A549 (cell line): ENCODE results near the gene ALDH7A1. TPM values are rescaled to one million over a fixed set of nuclear protein-coding genes. Genes with fewer than 3 reads are reported as not detected.

Experiments
- ATAC-seq, 2 experiments: fragments of 200-7000 bp in 1 of 2; fragments of >200 bp in 1 of 2; cut with Nextera tagmentation in 1 of 2; cut with Tn5 transposase in 1 of 2; 3 replicates each; pipeline versions ENCODE4 v1.8.0 to v1.9.1; 2018 to 2020; ENCODE audit warnings: mild to moderate bottlenecking in 1 of 2, moderate library complexity in 1 of 2
- CTCF ChIA-PET: fragments of 300-600 bp; sonication (Branson Sonifier 250); formaldehyde crosslinking; extraction: SDS; loops from one replicate; lab custom pipeline; 2021; ENCODE audit warnings: antibody characterized with exemption, inconsistent platforms; lab: Yijun Ruan, JAX
- POLR2A ChIA-PET: fragments of 350-600 bp; formaldehyde crosslinking; extraction: SDS; loops from one replicate; lab custom pipeline; 2021; ENCODE audit warnings: antibody characterized with exemption, inconsistent platforms; lab: Yijun Ruan, JAX
- DNase-seq, 2 experiments: peaks; one replicate each; pipeline versions ENCODE4 v3.0.0 to v3.0.0-alpha.2; 2011 to 2016; ENCODE audit warnings: low read depth in 1 of 2, low spot score in 1 of 2
- FAIRE-seq: peaks from 2 replicates; lab custom pipeline; 2011; peaks lifted over from hg19 to GRCh38; lab: Jason Lieb, UNC
- H3K27ac ChIP-seq, 2 experiments: fragments of >200 bp; sonication (Bioruptor Twin); formaldehyde crosslinking; 3 replicates each; pipeline ENCODE4 v1.5.1; 2016 to 2017
- H3K4me1 ChIP-seq: fragments of >200 bp; sonication (Bioruptor Twin); formaldehyde crosslinking; 3 replicates; pipeline ENCODE4 v1.6.1; 2016
- H3K4me2 ChIP-seq: fragments of >200 bp; sonication (Bioruptor Twin); formaldehyde crosslinking; 3 replicates; pipeline ENCODE4 v1.6.1; 2016
- H3K4me3 ChIP-seq: fragments of >200 bp; sonication (Bioruptor Twin); formaldehyde crosslinking; 3 replicates; pipeline ENCODE4 v1.5.1; 2016
- H3K9me3 ChIP-seq: fragments of >200 bp; sonication (Bioruptor Twin); formaldehyde crosslinking; 3 replicates; pipeline ENCODE4 v1.6.1; 2016
- BHLHE40 ChIP-seq: IDR thresholded peaks from 2 replicates; pipeline ENCODE4 v1.6.1; 2012; ENCODE audit warnings: low read depth, low read length, inconsistent platforms
- CBX2 ChIP-seq: fragments of 200-600 bp; sonication (generic); IDR thresholded peaks from 2 replicates; pipeline ENCODE4 v1.6.1; 2016; ENCODE audit warnings: low read depth, mild to moderate bottlenecking, borderline replicate concordance
- CBX8 ChIP-seq: fragments of 200-600 bp; sonication (generic); IDR thresholded peaks from 2 replicates; pipeline ENCODE4 v1.6.1; 2016
- EHMT2 ChIP-seq: fragments of 200-600 bp; sonication (generic); IDR thresholded peaks from 2 replicates; pipeline ENCODE4 v1.6.1; 2016; ENCODE audit warnings: antibody characterized with exemption, low read depth, mild to moderate bottlenecking, moderate library complexity
- FOSL2 ChIP-seq, 2 experiments: fragments of 450-650 bp in 1 of 2; fragments of >200 bp in 1 of 2; sonication (Bioruptor Twin) in 1 of 2; formaldehyde crosslinking; IDR thresholded peaks; 2 replicates each; pipeline versions ENCODE4 v1.5.0 to v1.6.1; 2016 to 2020; ENCODE audit warnings: mild to moderate bottlenecking in 1 of 2, moderate library complexity in 1 of 2
- FOXS1 ChIP-seq: fragments of 250-450 bp; sonication (Bioruptor Pico); IDR thresholded peaks from 2 replicates; pipeline ENCODE4 v1.5.0; 2020; ENCODE audit warnings: mild to moderate bottlenecking, moderate library complexity
- HDAC2 ChIP-seq: fragments of 200-600 bp; sonication (generic); IDR thresholded peaks from 2 replicates; pipeline ENCODE4 v1.6.1; 2016
- HES2 ChIP-seq: fragments of >200 bp; sonication (Bioruptor Twin); formaldehyde crosslinking; IDR thresholded peaks from 2 replicates; pipeline ENCODE4 v1.6.1; 2016
- HEYL ChIP-seq: fragments of 250-450 bp; sonication (Bioruptor Pico); IDR thresholded peaks from 2 replicates; pipeline ENCODE4 v1.8.0; 2021; ENCODE audit warnings: mild to moderate bottlenecking, moderate library complexity
- HOXB13 ChIP-seq: fragments of 250-450 bp; sonication (Bioruptor Pico); IDR thresholded peaks from 2 replicates; pipeline ENCODE4 v1.5.0; 2020; ENCODE audit warnings: low read depth, mild to moderate bottlenecking, moderate library complexity
- JUN ChIP-seq, 2 experiments: fragments of >200 bp; sonication (Bioruptor Twin); formaldehyde crosslinking; IDR thresholded peaks; 2 replicates in 1 of 2; 3 replicates in 1 of 2; pipeline ENCODE4 v1.6.1; 2016 to 2017
- JUNB ChIP-seq: fragments of >200 bp; sonication (Bioruptor Twin); formaldehyde crosslinking; IDR thresholded peaks from 2 replicates; pipeline ENCODE4 v1.6.1; 2016
- KDM1A ChIP-seq: fragments of 200-600 bp; sonication (generic); IDR thresholded peaks from 2 replicates; pipeline ENCODE4 v1.6.1; 2016; ENCODE audit warnings: low read depth, mild to moderate bottlenecking
- MAX ChIP-seq: IDR thresholded peaks from 2 replicates; pipeline ENCODE4 v1.6.1; 2012
- MAZ ChIP-seq: fragments of 150-350 bp; IDR thresholded peaks from 2 replicates; pipeline ENCODE4 v1.6.1; 2014; ENCODE audit warnings: antibody characterized with exemption, low read depth, low read length, borderline replicate concordance
- NFE2L2 ChIP-seq: fragments of 150-350 bp; conservative IDR thresholded peaks from 2 replicates; pipeline ENCODE4 v1.6.1; 2014; ENCODE audit warnings: low read length
- POLR2A ChIP-seq: IDR thresholded peaks from 2 replicates; pipeline ENCODE4 v1.6.1; 2012; ENCODE audit warnings: mild to moderate bottlenecking, low read length
- POLR2AphosphoS2 ChIP-seq: conservative IDR thresholded peaks from 2 replicates; pipeline ENCODE4 v1.6.1; 2012; ENCODE audit warnings: low read length, improper control_type of control experiment, inconsistent platforms
- RAD21 ChIP-seq, 2 experiments: fragments of >200 bp in 1 of 2; sonication (Bioruptor Twin) in 1 of 2; formaldehyde crosslinking in 1 of 2; IDR thresholded peaks in 1 of 2; conservative IDR thresholded peaks in 1 of 2; 2 replicates in 1 of 2; 3 replicates in 1 of 2; pipeline ENCODE4 v1.6.1; 2012 to 2018; ENCODE audit warnings: inconsistent platforms in 1 of 2
- RARB ChIP-seq: fragments of 250-450 bp; sonication (Bioruptor Pico); IDR thresholded peaks from 2 replicates; pipeline ENCODE4 v1.8.0; 2021; ENCODE audit warnings: mild to moderate bottlenecking, moderate library complexity
- SREBF2 ChIP-seq: fragments of 450-650 bp; IDR thresholded peaks from 2 replicates; pipeline ENCODE4 v1.6.1; 2014; ENCODE audit warnings: mild to moderate bottlenecking, moderate library complexity
- TFCP2L1 ChIP-seq: fragments of 250-450 bp; sonication (Bioruptor Pico); IDR thresholded peaks from 2 replicates; pipeline ENCODE4 v1.5.0; 2021; ENCODE audit warnings: mild to moderate bottlenecking
- ZC3H11A ChIP-seq: fragments of 450-650 bp; IDR thresholded peaks from 2 replicates; pipeline ENCODE4 v1.6.1; 2014; ENCODE audit warnings: antibody characterized with exemption, mild to moderate bottlenecking
- ZSCAN20 ChIP-seq: fragments of 250-450 bp; sonication (Bioruptor Pico); IDR thresholded peaks from 2 replicates; pipeline ENCODE4 v1.8.0; 2022; ENCODE audit warnings: mild to moderate bottlenecking, moderate library complexity
- WGBS: methylation state at CpG from one replicate; pipeline ENCODE4 v1.1.6; 2017; ENCODE audit errors: missing lambda C conversion rate; 5-methylcytosine and 5-hydroxymethylcytosine counted together
- polyA plus RNA-seq, 4 experiments: library from polyadenylated mRNA; depleted of rRNA in 3 of 4; stranded (reverse); fragments of >200 nt; fragmentation: RNase III in 1 of 4; extraction: RNeasy Plus Mini Kit Qiagen cat#74134 plus additional on column Dnase treatment in 1 of 4; gene quantifications; 2 replicates in 3 of 4; 3 replicates in 1 of 4; pipeline ENCODE4 v1.2.3, GENCODE V29; 2011 to 2017
- TF ChIP-seq, protein P1 (sequence below): fragments of 250-450 bp; sonication (Bioruptor Pico); IDR thresholded peaks from 2 replicates; pipeline ENCODE4 v1.5.0; 2021; ENCODE audit warnings: mild to moderate bottlenecking, moderate library complexity, borderline replicate concordance
- TF ChIP-seq, protein P2 (sequence below): fragments of >200 bp; sonication (Bioruptor Twin); formaldehyde crosslinking; IDR thresholded peaks from 3 replicates; pipeline ENCODE4 v1.6.1; 2016
- TF ChIP-seq, protein P3 (sequence below): fragments of 150-350 bp; IDR thresholded peaks from 2 replicates; pipeline ENCODE4 v1.6.1; 2014; ENCODE audit warnings: low read depth, mild to moderate bottlenecking, low read length
- TF ChIP-seq, protein P4 (sequence below): fragments of >200 bp; sonication (Bioruptor Twin); formaldehyde crosslinking; IDR thresholded peaks from 3 replicates; pipeline ENCODE4 v1.5.1; 2016

Gene ALDH7A1
- polyA plus RNA-seq, 2 of the 4 experiments (the other 2 are of a cell fraction) = 72.4 to 99.2 TPM

DNA sequence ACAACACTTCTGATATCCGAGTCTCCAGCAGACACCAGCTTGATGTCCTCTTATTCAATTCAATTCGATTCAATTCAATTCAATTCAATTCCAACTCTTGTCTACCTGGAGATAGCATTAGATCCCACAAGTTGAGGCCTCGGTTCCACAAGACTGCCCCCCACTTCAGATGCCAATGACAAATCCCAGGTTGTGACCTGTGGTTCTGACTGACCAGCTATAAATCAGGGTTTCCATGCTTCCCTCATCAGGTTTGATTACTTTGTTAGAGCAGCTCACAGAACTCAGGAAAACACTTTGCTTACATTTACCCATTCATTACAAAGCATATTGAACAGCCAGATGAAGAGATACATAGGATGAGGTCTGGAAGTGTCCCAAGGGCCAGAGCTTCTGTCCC lies 82.6 kb downstream of the ALDH7A1 start:
- 15% methylated on average over 3 of the region's 3 CpGs for WGBS
- FAIRE-seq = no peak
- ATAC-seq = no peak
- POLR2A ChIA-PET = no interaction called here
- no peak for TF ChIP-seq POLR2AphosphoS2
- no peak for TF ChIP-seq KDM1A
- TF ChIP-seq FOXS1 (CRISPR knock-in tag) = no peak
- no peak for TF ChIP-seq RARB (CRISPR knock-in tag)
- no peak for TF ChIP-seq TFCP2L1
- no peak for TF ChIP-seq BHLHE40
- TF ChIP-seq, protein P1, sequence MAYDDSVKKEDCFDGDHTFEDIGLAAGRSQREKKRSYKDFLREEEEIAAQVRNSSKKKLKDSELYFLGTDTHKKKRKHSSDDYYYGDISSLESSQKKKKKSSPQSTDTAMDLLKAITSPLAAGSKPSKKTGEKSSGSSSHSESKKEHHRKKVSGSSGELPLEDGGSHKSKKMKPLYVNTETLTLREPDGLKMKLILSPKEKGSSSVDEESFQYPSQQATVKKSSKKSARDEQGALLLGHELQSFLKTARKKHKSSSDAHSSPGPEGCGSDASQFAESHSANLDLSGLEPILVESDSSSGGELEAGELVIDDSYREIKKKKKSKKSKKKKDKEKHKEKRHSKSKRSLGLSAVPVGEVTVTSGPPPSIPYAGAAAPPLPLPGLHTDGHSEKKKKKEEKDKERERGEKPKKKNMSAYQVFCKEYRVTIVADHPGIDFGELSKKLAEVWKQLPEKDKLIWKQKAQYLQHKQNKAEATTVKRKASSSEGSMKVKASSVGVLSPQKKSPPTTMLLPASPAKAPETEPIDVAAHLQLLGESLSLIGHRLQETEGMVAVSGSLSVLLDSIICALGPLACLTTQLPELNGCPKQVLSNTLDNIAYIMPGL (CRISPR knock-in tag) = no peak
- no peak for TF ChIP-seq FOSL2 (IDR thresholded peaks at IDR 0.05)
- TF ChIP-seq FOSL2 (CRISPR knock-in tag; IDR thresholded peaks at IDR 0.05) = no peak
- TF ChIP-seq, protein P2, sequence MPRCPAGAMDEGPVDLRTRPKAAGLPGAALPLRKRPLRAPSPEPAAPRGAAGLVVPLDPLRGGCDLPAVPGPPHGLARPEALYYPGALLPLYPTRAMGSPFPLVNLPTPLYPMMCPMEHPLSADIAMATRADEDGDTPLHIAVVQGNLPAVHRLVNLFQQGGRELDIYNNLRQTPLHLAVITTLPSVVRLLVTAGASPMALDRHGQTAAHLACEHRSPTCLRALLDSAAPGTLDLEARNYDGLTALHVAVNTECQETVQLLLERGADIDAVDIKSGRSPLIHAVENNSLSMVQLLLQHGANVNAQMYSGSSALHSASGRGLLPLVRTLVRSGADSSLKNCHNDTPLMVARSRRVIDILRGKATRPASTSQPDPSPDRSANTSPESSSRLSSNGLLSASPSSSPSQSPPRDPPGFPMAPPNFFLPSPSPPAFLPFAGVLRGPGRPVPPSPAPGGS = no peak
- TF ChIP-seq, protein P3, sequence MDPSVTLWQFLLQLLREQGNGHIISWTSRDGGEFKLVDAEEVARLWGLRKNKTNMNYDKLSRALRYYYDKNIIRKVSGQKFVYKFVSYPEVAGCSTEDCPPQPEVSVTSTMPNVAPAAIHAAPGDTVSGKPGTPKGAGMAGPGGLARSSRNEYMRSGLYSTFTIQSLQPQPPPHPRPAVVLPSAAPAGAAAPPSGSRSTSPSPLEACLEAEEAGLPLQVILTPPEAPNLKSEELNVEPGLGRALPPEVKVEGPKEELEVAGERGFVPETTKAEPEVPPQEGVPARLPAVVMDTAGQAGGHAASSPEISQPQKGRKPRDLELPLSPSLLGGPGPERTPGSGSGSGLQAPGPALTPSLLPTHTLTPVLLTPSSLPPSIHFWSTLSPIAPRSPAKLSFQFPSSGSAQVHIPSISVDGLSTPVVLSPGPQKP = no peak
- TF ChIP-seq NFE2L2 = no peak
- TF ChIP-seq SREBF2 = no peak
- TF ChIP-seq MAZ = no peak
- no peak for TF ChIP-seq CBX8
- no peak for TF ChIP-seq MAX
- TF ChIP-seq ZSCAN20 (CRISPR knock-in tag) = no peak
- no peak for TF ChIP-seq ZC3H11A
- TF ChIP-seq JUN (IDR thresholded peaks at IDR 0.05) = no peak
- TF ChIP-seq, all 56 proteins: peak for 0
- Histone ChIP-seq H3K4me2 (no peak overlapping the region), H3K9me3 (no peaks in the 10 kb centered on the region; the same call in 2 of the 3 replicates), H3K4me1 (no peaks in the 10 kb centered on the region), H3K27ac (no peak overlapping the region), H3K4me3 (no peak overlapping the region)
- CTCF ChIA-PET = interaction anchor here (1.9 kb wide), 1 partner anchor 13 kb away, joined by 5 read pairs; no protein-coding TSS in a partner anchor
- no peak for DNase-seq

- no peak for ATAC-seq
- 44% methylated on average over 1 of the region's 1 CpG for WGBS
- CTCF ChIA-PET = interaction anchor here (1.9 kb wide), 1 partner anchor 12 kb away, joined by 5 read pairs; no protein-coding TSS in a partner anchor
- H3K9me3 ChIP-seq = no peaks in the 10 kb centered on the region; the same call in 2 of the 3 replicates
- no peak for FAIRE-seq
- TF ChIP-seq RARB (CRISPR knock-in tag) (no peak), HES2 (no peak), HEYL (no peak), HOXB13 (no peak), POLR2A (no peak), TFCP2L1 (no peak), KDM1A (no peak), MAX (no peak), JUN (IDR thresholded peaks at IDR 0.05) (no peak), FOXS1 (CRISPR knock-in tag) (no peak), RAD21 (conservative IDR thresholded peaks at IDR 0.05 in 1 of 2, IDR thresholded peaks at IDR 0.05 in 1 of 2) (no peak), CBX2 (no peak), NFE2L2 (no peak), JUNB (no peak), EHMT2 (no peak), HDAC2 (no peak)
- TF ChIP-seq, protein P4, sequence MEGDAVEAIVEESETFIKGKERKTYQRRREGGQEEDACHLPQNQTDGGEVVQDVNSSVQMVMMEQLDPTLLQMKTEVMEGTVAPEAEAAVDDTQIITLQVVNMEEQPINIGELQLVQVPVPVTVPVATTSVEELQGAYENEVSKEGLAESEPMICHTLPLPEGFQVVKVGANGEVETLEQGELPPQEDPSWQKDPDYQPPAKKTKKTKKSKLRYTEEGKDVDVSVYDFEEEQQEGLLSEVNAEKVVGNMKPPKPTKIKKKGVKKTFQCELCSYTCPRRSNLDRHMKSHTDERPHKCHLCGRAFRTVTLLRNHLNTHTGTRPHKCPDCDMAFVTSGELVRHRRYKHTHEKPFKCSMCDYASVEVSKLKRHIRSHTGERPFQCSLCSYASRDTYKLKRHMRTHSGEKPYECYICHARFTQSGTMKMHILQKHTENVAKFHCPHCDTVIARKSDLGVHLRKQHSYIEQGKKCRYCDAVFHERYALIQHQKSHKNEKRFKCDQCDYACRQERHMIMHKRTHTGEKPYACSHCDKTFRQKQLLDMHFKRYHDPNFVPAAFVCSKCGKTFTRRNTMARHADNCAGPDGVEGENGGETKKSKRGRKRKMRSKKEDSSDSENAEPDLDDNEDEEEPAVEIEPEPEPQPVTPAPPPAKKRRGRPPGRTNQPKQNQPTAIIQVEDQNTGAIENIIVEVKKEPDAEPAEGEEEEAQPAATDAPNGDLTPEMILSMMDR = no peak
- TF ChIP-seq, protein P2 = no peak
- no peak for DNase-seq
- no peak overlapping the region for H3K4me2 ChIP-seq
- POLR2A ChIA-PET = no interaction called here
- no peaks in the 10 kb centered on the region for H3K4me1 ChIP-seq
- no peak overlapping the region for H3K27ac ChIP-seq
- no peak overlapping the region for H3K4me3 ChIP-seq
Measured at GRCh38 chr5:126511961-126512360, 83.1 kb downstream of the ALDH7A1 start.
